Loucy (cell line): Measurements from ENCODE around the gene VWA7.

ENCODE experiments used
- H2AFZ ChIP-seq: fragments of 200-600 bp; sonication (generic); 2 replicates; pipeline ENCODE4 v1.6.0; 2016; ENCODE audit warnings: antibody characterized with exemption, mild to moderate bottlenecking, low read length, moderate library complexity
- H3F3A ChIP-seq: fragments of 200-600 bp; 2 replicates; pipeline ENCODE4 v1.6.0; 2016; ENCODE audit warnings: antibody characterized with exemption, low read depth, mild to moderate bottlenecking
- H3K27me3 ChIP-seq: fragments of 200-600 bp; sonication (generic); 2 replicates; pipeline ENCODE4 v1.6.1; 2014; ENCODE audit warnings: low read length, mild to moderate bottlenecking; ENCODE audit not compliant: insufficient read depth, poor library complexity, severe bottlenecking
- H3K36me3 ChIP-seq: fragments of 200-600 bp; sonication (generic); 2 replicates; pipeline ENCODE4 v1.6.1; 2016; ENCODE audit warnings: low read length; ENCODE audit not compliant: insufficient read depth
- H3K4me1 ChIP-seq: fragments of 200-600 bp; sonication (generic); 2 replicates; pipeline ENCODE4 v1.5.1; 2014; ENCODE audit warnings: low read length, mild to moderate bottlenecking; ENCODE audit not compliant: insufficient read depth, poor library complexity, severe bottlenecking
- H3K4me2 ChIP-seq: fragments of 200-600 bp; sonication (generic); 2 replicates; pipeline ENCODE4 v1.6.0; 2014; ENCODE audit warnings: antibody characterized with exemption, low read length, low read depth, mild to moderate bottlenecking; ENCODE audit not compliant: poor library complexity, severe bottlenecking
- H3K4me3 ChIP-seq: fragments of 200-600 bp; sonication (generic); 2 replicates; pipeline ENCODE4 v1.5.1; 2014; ENCODE audit warnings: low read length, mild to moderate bottlenecking, mixed read lengths; ENCODE audit not compliant: poor library complexity, severe bottlenecking
- H3K79me2 ChIP-seq: fragments of 200-600 bp; sonication (generic); 2 replicates; pipeline ENCODE4 v1.6.1; 2014; ENCODE audit warnings: low read length; ENCODE audit not compliant: insufficient read depth
- H3K9ac ChIP-seq: fragments of 200-600 bp; sonication (generic); 2 replicates; pipeline ENCODE4 v1.6.0; 2014; ENCODE audit warnings: mild to moderate bottlenecking, low read depth, low read length, moderate library complexity; ENCODE audit not compliant: poor library complexity, severe bottlenecking
- H3K9me2 ChIP-seq: fragments of 200-600 bp; sonication (generic); replicated peaks from 2 replicates; pipeline ENCODE4 v1.6.1; 2016; ENCODE audit warnings: low read depth, low read length, mixed read lengths
- H3K9me3 ChIP-seq: fragments of 200-600 bp; sonication (generic); 2 replicates; pipeline ENCODE4 v1.6.1; 2014; ENCODE audit warnings: mild to moderate bottlenecking, antibody characterized with exemption, low read length, low read depth; ENCODE audit not compliant: insufficient read depth
- H4K20me1 ChIP-seq: fragments of 200-600 bp; sonication (generic); 2 replicates; pipeline ENCODE4 v1.6.0; 2014; ENCODE audit warnings: antibody characterized with exemption, low read length, mild to moderate bottlenecking; ENCODE audit not compliant: insufficient read depth, poor library complexity, severe bottlenecking
- CTCF ChIP-seq: fragments of 200-600 bp; sonication (generic); conservative IDR thresholded peaks from 2 replicates; pipeline ENCODE4 v1.5.1; 2014; ENCODE audit warnings: mild to moderate bottlenecking, antibody characterized with exemption, low read length
- EZH2phosphoT487 ChIP-seq: fragments of 200-600 bp; IDR thresholded peaks from 2 replicates; pipeline ENCODE4 v1.6.1; 2018; ENCODE audit warnings: antibody characterized with exemption, mild to moderate bottlenecking, moderate library complexity, borderline replicate concordance

VWA7 gene

GRCh38 chr6:31762878-31763618 lies 14.1 kb downstream of the VWA7 start:
- Histone ChIP-seq H3K79me2 (no peaks in the 10 kb centered on the region), H3K9me2 (no peaks in the 10 kb centered on the region), H3K9ac (no peak overlapping the region), H3K4me1 (peaks cover 12% of the 10 kb centered on the region), H3K9me3 (no peaks in the 10 kb centered on the region), H3K36me3 (no peaks in the 10 kb centered on the region; the same call in 1 of the 2 replicates), H4K20me1 (no peaks in the 10 kb centered on the region), H3F3A (no peaks in the 10 kb centered on the region), H3K27me3 (no peaks in the 10 kb centered on the region), H3K4me3 (no peak overlapping the region), H2AFZ (no peak overlapping the region), H3K4me2 (no peak overlapping the region)
- TF ChIP-seq EZH2phosphoT487 (no peak), CTCF (no peak)

- H3K27me3 ChIP-seq = no peaks in the 10 kb centered on the region
- peaks cover 12% of the 10 kb centered on the region for H3K4me1 ChIP-seq
- TF ChIP-seq CTCF (no peak), EZH2phosphoT487 (no peak)
- no peak within 1 kb of the TSS for H3K4me3 ChIP-seq
- no peaks in the 10 kb centered on the region for H3F3A ChIP-seq
- no peaks in the 10 kb centered on the region for H3K9me2 ChIP-seq
- no peak within 1 kb of the TSS for H2AFZ ChIP-seq
- no peak within 1 kb of the TSS for H3K9ac ChIP-seq
- H3K9me3 ChIP-seq = no peaks in the 10 kb centered on the region
- H4K20me1 ChIP-seq = no peaks in the 10 kb centered on the region
- no peaks in the 10 kb centered on the region; the same call in 1 of the 2 replicates for H3K36me3 ChIP-seq
- no peak within 1 kb of the TSS for H3K4me2 ChIP-seq
- H3K79me2 ChIP-seq = no peaks in the 10 kb centered on the region
These were observed 14.8 kb downstream of the VWA7 start, which contains the start of gene SAPCD1 for GRCh38 chr6:31762356-31762755. TSS of gene SAPCD1 (plus strand) at chr6:31762656. CDS start at chr6:31763055, 399 bp downstream.

- H3K9me2 ChIP-seq = no peaks in the 10 kb centered on the region
- no peak overlapping the region for H3K9ac ChIP-seq
- H4K20me1 ChIP-seq = no peaks in the 10 kb centered on the region
- H3K4me3 ChIP-seq = no peak overlapping the region
- H3F3A ChIP-seq = no peaks in the 10 kb centered on the region
- H3K4me1 ChIP-seq = peaks cover 12% of the 10 kb centered on the region
- H3K27me3 ChIP-seq = no peaks in the 10 kb centered on the region
- no peaks in the 10 kb centered on the region for H3K79me2 ChIP-seq
- TF ChIP-seq EZH2phosphoT487 (no peak), CTCF (no peak)
- no peak overlapping the region for H2AFZ ChIP-seq
- H3K36me3 ChIP-seq = no peaks in the 10 kb centered on the region; the same call in 1 of the 2 replicates
- H3K9me3 ChIP-seq = no peaks in the 10 kb centered on the region
- H3K4me2 ChIP-seq = no peak overlapping the region
These were observed 15.8 kb downstream of the VWA7 start for GRCh38 chr6:31761343-31761742.
